ENCODE results near the gene BCL2L13.

- TF ChIP-seq POLR2AphosphoS5 (IDR thresholded peaks at IDR 0.05; ENCODE audit: low read depth, low read length) (no peak), POLR2A (IDR thresholded peaks at IDR 0.05; ENCODE audit: low read depth, low read length) (no peak)
These were observed 30.6 kb upstream of the BCL2L13 start for GRCh38 chr22:17607891-17608521.

All from GM12892 (cell line).